GM04503 (cell line): Measurements from ENCODE around the gene NPEPPS.
A peak's percentile ranks its signal among the peaks of the same experiment; 100 is the strongest.

Experiments used
- DNase-seq: peaks from one replicate; pipeline ENCODE4 v3.0.0-alpha.2; 2012; ENCODE audit warnings: low read depth

Gene NPEPPS

GRCh38 chr17:47629826-47630225 lies 98.9 kb downstream of the NPEPPS start:
- no peak for DNase-seq

GRCh38 chr17:47630614-47631013 lies 99.7 kb downstream of the NPEPPS start:
- DNase-seq: no peak

- DNase-seq: no peak
Observed at GRCh38 chr17:47632991-47633390, 102.1 kb downstream of the NPEPPS start.

GRCh38 chr17:47633996-47634395 lies 103.1 kb downstream of the NPEPPS start:
- DNase-seq: no peak

GRCh38 chr17:47634870-47635269 lies 104.0 kb downstream of the NPEPPS start:
- no peak for DNase-seq

- DNase-seq: no peak
Observed at GRCh38 chr17:47635734-47636133, 104.8 kb downstream of the NPEPPS start.

- DNase-seq: no peak
Observed at GRCh38 chr17:47636273-47637030, 105.5 kb downstream of the NPEPPS start.

GRCh38 chr17:47638903-47639302 lies 108.0 kb downstream of the NPEPPS start:
- DNase-seq: no peak

GRCh38 chr17:47640076-47640475 lies 109.2 kb downstream of the NPEPPS start:
- DNase-seq: no peak

GRCh38 chr17:47641202-47641601 lies 110.3 kb downstream of the NPEPPS start:
- no peak for DNase-seq

- DNase-seq: no peak
Observed at GRCh38 chr17:47643116-47643515, 112.2 kb downstream of the NPEPPS start.

GRCh38 chr17:47644324-47644723 lies 113.4 kb downstream of the NPEPPS start:
- no peak for DNase-seq

GRCh38 chr17:47649153-47649971 lies 118.5 kb downstream of the NPEPPS start, which contains the start of gene KPNB1:
Gene KPNB1 (plus strand): TSS chr17:47649919. CDS start chr17:47650245, 326 bp downstream.
- DNase-seq: peak; percentile 99

GRCh38 chr17:47649972-47650524 lies 119.1 kb downstream of the NPEPPS start:
- DNase-seq: no peak

GRCh38 chr17:47650525-47651522 lies 119.9 kb downstream of the NPEPPS start:
- DNase-seq: peak; percentile 78

GRCh38 chr17:47651704-47652103 lies 120.8 kb downstream of the NPEPPS start:
- DNase-seq: no peak

- no peak for DNase-seq
Observed at GRCh38 chr17:47652570-47652969, 121.7 kb downstream of the NPEPPS start.

GRCh38 chr17:47653442-47653841 lies 122.5 kb downstream of the NPEPPS start:
- DNase-seq: no peak

GRCh38 chr17:47654991-47655390 lies 124.1 kb downstream of the NPEPPS start:
- no peak for DNase-seq

- DNase-seq: no peak
Observed at GRCh38 chr17:47660064-47660492, 129.2 kb downstream of the NPEPPS start.

GRCh38 chr17:47663912-47664623 lies 133.2 kb downstream of the NPEPPS start:
- no peak for DNase-seq
